Upper lobe of left lung (tissue), 4 donors: ENCODE data around the gene PCDHGA2.

Experiments used
- EP300 ChIP-seq, 4 donors: sonication (generic); formaldehyde crosslinking; IDR thresholded peaks; one replicate each; pipeline ENCODE4 v1.5.1; 2017; ENCODE audit warnings: antibody characterized with exemption in 4 of 4, control low read depth in 2 of 4
- POLR2A ChIP-seq, 4 donors: fragments of 450-650 bp; IDR thresholded peaks; one replicate each; pipeline ENCODE4 v1.5.1; 2016 to 2017; ENCODE audit warnings: antibody characterized with exemption in 4 of 4, mild to moderate bottlenecking in 2 of 4
- TF ChIP-seq, protein P1 (sequence below), 6 experiments: fragments of 450-650 bp in 4 of 6; fragments of 200-600 bp in 2 of 6; sonication (generic) in 2 of 6; IDR thresholded peaks; one replicate each; pipeline ENCODE4 v1.5.1; 2016 to 2019; ENCODE audit warnings: antibody characterized with exemption in 6 of 6

DNA sequence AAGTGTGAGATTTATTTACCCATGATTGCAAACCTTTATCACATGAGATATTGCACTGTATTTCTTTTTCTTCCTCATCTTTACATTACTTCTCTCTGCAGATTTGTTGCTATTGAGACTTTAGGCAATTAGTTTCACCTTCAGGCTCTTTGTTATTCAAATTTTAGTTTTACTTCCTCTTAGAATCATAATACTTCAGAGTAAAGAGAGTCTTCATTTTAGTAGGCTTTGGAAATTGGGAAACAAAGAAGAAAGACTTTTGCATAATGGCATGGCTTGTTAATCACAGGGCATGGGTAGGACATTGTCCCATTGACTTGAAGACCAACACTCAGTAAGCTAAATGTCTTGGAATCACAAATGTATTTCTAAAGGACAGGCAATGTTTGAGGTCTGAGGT is 24.2 kb downstream of the PCDHGA2 start:
- no peak for TF ChIP-seq POLR2A (IDR thresholded peaks at IDR 0.05)
- TF ChIP-seq, protein P1, sequence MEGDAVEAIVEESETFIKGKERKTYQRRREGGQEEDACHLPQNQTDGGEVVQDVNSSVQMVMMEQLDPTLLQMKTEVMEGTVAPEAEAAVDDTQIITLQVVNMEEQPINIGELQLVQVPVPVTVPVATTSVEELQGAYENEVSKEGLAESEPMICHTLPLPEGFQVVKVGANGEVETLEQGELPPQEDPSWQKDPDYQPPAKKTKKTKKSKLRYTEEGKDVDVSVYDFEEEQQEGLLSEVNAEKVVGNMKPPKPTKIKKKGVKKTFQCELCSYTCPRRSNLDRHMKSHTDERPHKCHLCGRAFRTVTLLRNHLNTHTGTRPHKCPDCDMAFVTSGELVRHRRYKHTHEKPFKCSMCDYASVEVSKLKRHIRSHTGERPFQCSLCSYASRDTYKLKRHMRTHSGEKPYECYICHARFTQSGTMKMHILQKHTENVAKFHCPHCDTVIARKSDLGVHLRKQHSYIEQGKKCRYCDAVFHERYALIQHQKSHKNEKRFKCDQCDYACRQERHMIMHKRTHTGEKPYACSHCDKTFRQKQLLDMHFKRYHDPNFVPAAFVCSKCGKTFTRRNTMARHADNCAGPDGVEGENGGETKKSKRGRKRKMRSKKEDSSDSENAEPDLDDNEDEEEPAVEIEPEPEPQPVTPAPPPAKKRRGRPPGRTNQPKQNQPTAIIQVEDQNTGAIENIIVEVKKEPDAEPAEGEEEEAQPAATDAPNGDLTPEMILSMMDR (IDR thresholded peaks at IDR 0.05): no peak
- no peak for TF ChIP-seq EP300 (IDR thresholded peaks at IDR 0.05)
